Neural cell (in vitro differentiated cells): ENCODE measurements around the gene ATP6V1B1.

Experiments
- CTCF ChIP-seq: fragments of 450-650 bp; IDR thresholded peaks from 2 replicates; pipeline ENCODE4 v1.5.1; 2014; ENCODE audit warnings: antibody characterized with exemption, mild to moderate bottlenecking, moderate library complexity; ENCODE audit not compliant: poor library complexity, severe bottlenecking
- EP300 ChIP-seq: fragments of 450-650 bp; conservative IDR thresholded peaks from 2 replicates; pipeline ENCODE4 v1.6.1; 2014; ENCODE audit warnings: antibody characterized with exemption, mild to moderate bottlenecking, moderate library complexity; ENCODE audit not compliant: poor library complexity, severe bottlenecking
- REST ChIP-seq: IDR thresholded peaks from 2 replicates; pipeline ENCODE4 v1.6.1; 2012; ENCODE audit warnings: borderline replicate concordance

GRCh38 chr2:70887550-70888246 lies 48.0 kb upstream of the ATP6V1B1 start:
- no peak for TF ChIP-seq REST
- TF ChIP-seq EP300: no peak
- no peak for TF ChIP-seq CTCF
